ENCODE results near the gene HMCN2.

Gene HMCN2

DNA sequence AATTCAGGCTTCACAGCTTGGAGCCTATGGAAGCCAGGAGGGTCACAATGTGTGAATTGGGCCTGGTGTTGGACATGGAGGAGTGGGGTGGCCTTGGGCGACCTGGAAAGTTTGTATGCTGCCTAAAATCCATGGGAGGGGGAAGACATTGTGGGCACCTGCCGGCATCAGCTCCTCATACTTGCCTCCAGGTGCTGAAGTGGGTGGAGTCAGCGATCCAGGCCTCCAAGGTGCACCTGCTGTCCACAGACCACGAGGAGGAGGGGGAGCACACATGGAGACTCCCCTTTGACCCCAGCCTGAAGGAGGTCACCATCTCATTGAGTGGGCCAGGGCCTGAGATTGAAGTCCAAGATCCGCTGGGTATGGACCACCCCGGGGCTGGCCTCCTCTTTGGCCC, 29.1 kb downstream of the HMCN2 start:
- H3K27me3 ChIP-seq (ENCODE audit: control insufficient read depth, insufficient read depth, low read length): no peaks in the 10 kb centered on the region
- H3K36me3 ChIP-seq (ENCODE audit: control insufficient read depth, insufficient read depth, low read length): no peaks in the 10 kb centered on the region
- H3K4me3 ChIP-seq (ENCODE audit: low read depth, low read length): no peak overlapping the region
- H3K9me3 ChIP-seq (ENCODE audit: control insufficient read depth, insufficient read depth, low read length): no peaks in the 10 kb centered on the region
- peaks cover 5% of the 10 kb centered on the region; the same call in 1 of the 2 replicates for H3K4me1 ChIP-seq (ENCODE audit: control insufficient read depth, insufficient read depth, low read length)
- H3K27ac ChIP-seq (ENCODE audit: low read depth, low read length): no peak overlapping the region
- no peak overlapping the region for H3K9ac ChIP-seq (ENCODE audit: low read depth, low read length)

DNA sequence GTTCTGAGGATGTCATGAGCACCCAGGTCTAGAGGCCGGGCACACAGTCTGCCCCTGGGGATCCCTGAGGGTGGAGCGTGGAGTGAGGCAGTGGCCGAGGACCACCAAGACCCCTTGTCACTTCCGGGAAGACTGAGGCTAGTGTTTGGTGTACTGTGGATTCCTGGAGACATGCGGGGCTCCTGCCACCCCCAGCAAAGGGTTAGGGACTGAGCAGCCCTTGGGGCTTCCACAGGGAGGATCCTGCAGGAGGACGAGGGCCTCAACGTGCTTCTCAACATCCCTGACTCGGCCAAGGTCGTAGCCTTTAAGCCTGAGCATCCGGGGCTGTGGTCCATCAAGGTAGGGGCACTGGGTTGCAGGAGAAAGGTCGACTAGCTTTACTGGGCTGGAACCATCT, 29.9 kb downstream of the HMCN2 start:
- H3K4me1 ChIP-seq (ENCODE audit: control insufficient read depth, insufficient read depth, low read length): peaks cover 5% of the 10 kb centered on the region; the same call in 1 of the 2 replicates
- no peaks in the 10 kb centered on the region for H3K27me3 ChIP-seq (ENCODE audit: control insufficient read depth, insufficient read depth, low read length)
- no peaks in the 10 kb centered on the region for H3K9me3 ChIP-seq (ENCODE audit: control insufficient read depth, insufficient read depth, low read length)
- H3K36me3 ChIP-seq (ENCODE audit: control insufficient read depth, insufficient read depth, low read length): peaks cover 5% of the 10 kb centered on the region; the same call in 1 of the 2 replicates
- H3K9ac ChIP-seq (ENCODE audit: low read depth, low read length): no peak overlapping the region
- H3K27ac ChIP-seq (ENCODE audit: low read depth, low read length): no peak overlapping the region
- no peak overlapping the region for H3K4me3 ChIP-seq (ENCODE audit: low read depth, low read length)

GRCh38 chr9:130295945-130296782, 30.6 kb downstream of the HMCN2 start:
- H3K27me3 ChIP-seq (ENCODE audit: control insufficient read depth, insufficient read depth, low read length): no peaks in the 10 kb centered on the region
- H3K27ac ChIP-seq (ENCODE audit: low read depth, low read length): no peak overlapping the region
- H3K4me3 ChIP-seq (ENCODE audit: low read depth, low read length): no peak overlapping the region
- no peaks in the 10 kb centered on the region for H3K9me3 ChIP-seq (ENCODE audit: control insufficient read depth, insufficient read depth, low read length)
- H3K36me3 ChIP-seq (ENCODE audit: control insufficient read depth, insufficient read depth, low read length): peaks cover 5% of the 10 kb centered on the region; the same call in 1 of the 2 replicates
- H3K4me1 ChIP-seq (ENCODE audit: control insufficient read depth, insufficient read depth, low read length): peaks cover 5% of the 10 kb centered on the region; the same call in 1 of the 2 replicates
- no peak overlapping the region for H3K9ac ChIP-seq (ENCODE audit: low read depth, low read length)

- Histone ChIP-seq H3K4me1 (ENCODE audit: control insufficient read depth, insufficient read depth, low read length) (peaks cover 5% of the 10 kb centered on the region; the same call in 1 of the 2 replicates), H3K27me3 (ENCODE audit: control insufficient read depth, insufficient read depth, low read length) (no peaks in the 10 kb centered on the region), H3K27ac (ENCODE audit: low read depth, low read length) (no peak overlapping the region), H3K4me3 (ENCODE audit: low read depth, low read length) (no peak overlapping the region), H3K36me3 (ENCODE audit: control insufficient read depth, insufficient read depth, low read length) (peaks cover 5% of the 10 kb centered on the region; the same call in 1 of the 2 replicates), H3K9ac (ENCODE audit: low read depth, low read length) (no peak overlapping the region), H3K9me3 (ENCODE audit: control insufficient read depth, insufficient read depth, low read length) (no peaks in the 10 kb centered on the region)
These were observed 31.2 kb downstream of the HMCN2 start for GRCh38 chr9:130296783-130297055.

- H3K4me1 ChIP-seq (ENCODE audit: control insufficient read depth, insufficient read depth, low read length): peaks cover 5% of the 10 kb centered on the region; the same call in 1 of the 2 replicates
- no peaks in the 10 kb centered on the region for H3K27me3 ChIP-seq (ENCODE audit: control insufficient read depth, insufficient read depth, low read length)
- H3K27ac ChIP-seq (ENCODE audit: low read depth, low read length): no peak overlapping the region
- H3K9me3 ChIP-seq (ENCODE audit: control insufficient read depth, insufficient read depth, low read length): no peaks in the 10 kb centered on the region
- no peak overlapping the region for H3K9ac ChIP-seq (ENCODE audit: low read depth, low read length)
- no peak overlapping the region for H3K4me3 ChIP-seq (ENCODE audit: low read depth, low read length)
- peaks cover 5% of the 10 kb centered on the region; the same call in 1 of the 2 replicates for H3K36me3 ChIP-seq (ENCODE audit: control insufficient read depth, insufficient read depth, low read length)
These were observed 31.8 kb downstream of the HMCN2 start for GRCh38 chr9:130297371-130297770.

GRCh38 chr9:130298662-130299279, 33.2 kb downstream of the HMCN2 start:
- Histone ChIP-seq H3K4me3 (ENCODE audit: low read depth, low read length) (no peak overlapping the region), H3K4me1 (ENCODE audit: control insufficient read depth, insufficient read depth, low read length) (peaks cover 5% of the 10 kb centered on the region; the same call in 1 of the 2 replicates), H3K27ac (ENCODE audit: low read depth, low read length) (no peak overlapping the region), H3K27me3 (ENCODE audit: control insufficient read depth, insufficient read depth, low read length) (no peaks in the 10 kb centered on the region), H3K36me3 (ENCODE audit: control insufficient read depth, insufficient read depth, low read length) (peaks cover 5% of the 10 kb centered on the region; the same call in 1 of the 2 replicates), H3K9ac (ENCODE audit: low read depth, low read length) (no peak overlapping the region), H3K9me3 (ENCODE audit: control insufficient read depth, insufficient read depth, low read length) (no peaks in the 10 kb centered on the region)

DNA sequence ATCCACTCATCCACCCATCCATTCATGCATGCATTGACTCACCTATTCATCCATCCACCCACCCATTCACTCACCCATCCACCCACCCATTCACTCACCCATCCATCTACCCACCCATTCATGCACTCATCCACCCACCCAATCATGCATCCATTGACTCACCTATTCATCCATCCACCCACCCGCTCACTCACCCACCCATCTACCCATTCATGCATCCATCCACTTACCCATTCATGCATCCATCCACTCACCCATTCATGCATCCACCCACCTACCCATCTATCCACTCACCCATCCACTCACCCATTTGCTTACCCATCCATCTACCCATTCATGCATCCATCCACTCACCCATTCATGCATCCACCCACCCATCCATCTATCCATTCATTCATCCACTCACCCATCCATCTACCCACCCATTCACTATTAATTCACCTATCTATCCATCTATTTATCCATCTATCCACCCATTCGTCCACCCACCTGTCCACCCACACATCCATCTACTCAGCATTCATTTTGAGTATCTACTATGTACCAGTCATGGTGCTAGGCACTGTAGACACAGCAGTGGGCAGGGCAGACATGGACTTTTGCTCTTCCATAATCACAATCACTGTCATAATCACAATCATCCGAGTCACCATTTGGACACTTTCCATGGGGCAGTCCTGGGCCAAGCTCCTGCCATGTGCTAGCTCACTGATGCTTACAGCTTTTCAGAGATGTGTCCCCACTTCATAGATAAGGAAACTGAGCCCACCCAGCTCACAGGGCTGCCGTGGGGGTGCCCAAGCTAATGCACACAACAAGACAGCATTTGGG, 34.4 kb downstream of the HMCN2 start:
- H3K9ac ChIP-seq (ENCODE audit: low read depth, low read length): no peak overlapping the region
- H3K27ac ChIP-seq (ENCODE audit: low read depth, low read length): no peak overlapping the region
- H3K36me3 ChIP-seq (ENCODE audit: control insufficient read depth, insufficient read depth, low read length): peaks cover 5% of the 10 kb centered on the region; the same call in 1 of the 2 replicates
- H3K27me3 ChIP-seq (ENCODE audit: control insufficient read depth, insufficient read depth, low read length): no peaks in the 10 kb centered on the region
- no peak overlapping the region for H3K4me3 ChIP-seq (ENCODE audit: low read depth, low read length)
- no peaks in the 10 kb centered on the region for H3K9me3 ChIP-seq (ENCODE audit: control insufficient read depth, insufficient read depth, low read length)
- peaks cover 5% of the 10 kb centered on the region; the same call in 1 of the 2 replicates for H3K4me1 ChIP-seq (ENCODE audit: control insufficient read depth, insufficient read depth, low read length)

- Histone ChIP-seq H3K4me3 (ENCODE audit: low read depth, low read length) (no peak overlapping the region), H3K4me1 (ENCODE audit: control insufficient read depth, insufficient read depth, low read length) (peaks cover 5% of the 10 kb centered on the region; the same call in 1 of the 2 replicates), H3K36me3 (ENCODE audit: control insufficient read depth, insufficient read depth, low read length) (peaks cover 5% of the 10 kb centered on the region; the same call in 1 of the 2 replicates), H3K27ac (ENCODE audit: low read depth, low read length) (no peak overlapping the region), H3K27me3 (ENCODE audit: control insufficient read depth, insufficient read depth, low read length) (no peaks in the 10 kb centered on the region), H3K9ac (ENCODE audit: low read depth, low read length) (no peak overlapping the region), H3K9me3 (ENCODE audit: control insufficient read depth, insufficient read depth, low read length) (no peaks in the 10 kb centered on the region)
These were observed 35.2 kb downstream of the HMCN2 start for GRCh38 chr9:130300739-130301138.

DNA sequence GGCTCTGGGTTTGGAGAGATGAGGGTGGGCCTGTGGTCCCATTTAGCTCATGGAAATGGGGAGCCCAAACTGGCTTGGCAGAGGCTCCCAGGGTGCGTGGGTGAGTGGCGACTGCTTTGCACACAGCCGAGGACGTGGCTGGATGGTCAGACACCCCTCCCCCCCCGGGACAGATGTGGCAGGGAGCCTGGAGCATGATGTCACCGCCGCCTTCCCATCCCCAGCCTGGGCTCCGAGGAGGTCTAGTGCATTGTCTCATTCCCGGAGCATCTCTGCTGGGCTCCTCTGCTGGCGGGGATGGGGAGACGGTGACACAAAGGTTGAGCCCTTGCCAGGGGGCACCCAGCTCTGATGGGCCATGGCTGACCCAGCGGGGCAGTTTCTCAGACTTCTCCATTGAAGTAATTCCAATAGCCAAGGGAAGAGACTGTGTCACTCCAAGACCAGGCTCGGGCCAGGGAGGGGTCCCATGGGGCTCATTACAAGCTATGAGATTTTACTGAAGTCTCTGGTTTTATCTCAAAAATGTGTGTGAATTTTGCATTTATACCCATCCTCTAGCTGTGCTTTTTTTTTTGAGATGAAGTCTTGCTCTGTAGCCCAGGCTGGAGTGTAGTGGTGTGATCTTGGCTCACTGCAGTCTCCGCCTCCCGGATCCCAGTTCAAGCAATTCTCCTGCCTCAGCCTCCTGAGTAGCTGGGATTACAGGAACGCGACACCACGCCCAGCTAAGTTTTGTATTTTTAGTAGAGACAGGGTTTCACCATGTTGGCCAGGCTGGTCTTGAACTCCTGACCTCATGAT, 36.1 kb downstream of the HMCN2 start:
- H3K4me3 ChIP-seq (ENCODE audit: low read depth, low read length): no peak overlapping the region
- H3K4me1 ChIP-seq (ENCODE audit: control insufficient read depth, insufficient read depth, low read length): 0 out of 2 replicates have a peak, but pooled peaks cover under 1% of the 10 kb centered on the region
- no peaks in the 10 kb centered on the region for H3K27me3 ChIP-seq (ENCODE audit: control insufficient read depth, insufficient read depth, low read length)
- no peaks in the 10 kb centered on the region for H3K9me3 ChIP-seq (ENCODE audit: control insufficient read depth, insufficient read depth, low read length)
- H3K27ac ChIP-seq (ENCODE audit: low read depth, low read length): no peak overlapping the region
- peaks cover 5% of the 10 kb centered on the region; the same call in 1 of the 2 replicates for H3K36me3 ChIP-seq (ENCODE audit: control insufficient read depth, insufficient read depth, low read length)
- no peak overlapping the region for H3K9ac ChIP-seq (ENCODE audit: low read depth, low read length)

Measured in HUES48 (cell line).